HG03457 (cell line): ENCODE measurements around the gene AP4S1.
"Not testable (repeated sequence)": the region's sequence is repeated elsewhere in the genome, so short reads cannot be mapped to it uniquely, and the experiment has no call there.

Experiments
- ATAC-seq: cut with Tn5 transposase; IDR thresholded peaks from one replicate; pipeline ENCODE4 v1.9.1; 2021; ENCODE audit warnings: moderate number of reproducible peaks; ENCODE audit not compliant: unreplicated experiment

AP4S1 gene

DNA sequence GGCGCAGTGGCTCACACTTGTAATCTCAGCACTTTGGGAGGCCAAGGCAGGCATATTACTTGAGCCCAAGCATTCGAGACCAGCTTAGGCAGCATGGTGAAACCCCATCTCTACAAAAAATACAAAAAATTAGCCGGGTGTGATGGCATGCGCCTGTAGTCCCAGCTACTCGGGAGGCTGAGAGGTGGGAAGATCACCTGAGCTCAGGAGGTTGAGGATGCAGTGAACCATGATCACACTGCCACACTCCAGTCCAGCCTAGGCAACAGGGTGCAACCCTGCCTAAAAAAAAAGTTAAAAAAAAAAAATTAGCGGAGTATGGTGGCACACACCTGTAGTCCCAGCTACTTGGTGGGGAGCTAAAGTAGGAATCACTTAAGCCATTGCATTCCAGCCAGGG, 21.4 kb upstream of the AP4S1 start:
- ATAC-seq = not testable (repeated sequence)

DNA sequence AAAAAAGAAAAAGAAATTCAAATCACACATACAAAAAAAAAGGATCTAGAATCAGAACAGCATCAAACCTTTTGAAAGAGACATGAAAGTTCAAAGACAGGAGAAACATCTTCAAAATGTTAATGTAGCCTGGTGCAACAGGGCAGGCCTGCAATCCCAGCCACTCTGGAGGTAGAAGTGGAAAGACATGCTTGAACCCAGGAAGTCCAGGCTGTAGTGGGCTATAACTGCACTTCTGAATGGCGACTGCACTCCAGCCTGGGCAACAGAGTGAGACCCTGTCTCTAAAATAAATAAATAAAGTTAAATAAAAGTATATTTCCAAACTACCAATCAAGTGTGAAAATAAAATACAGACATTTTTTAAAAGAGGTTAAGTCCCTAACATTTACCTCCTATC, 18.7 kb upstream of the AP4S1 start:
- no peak for ATAC-seq

DNA sequence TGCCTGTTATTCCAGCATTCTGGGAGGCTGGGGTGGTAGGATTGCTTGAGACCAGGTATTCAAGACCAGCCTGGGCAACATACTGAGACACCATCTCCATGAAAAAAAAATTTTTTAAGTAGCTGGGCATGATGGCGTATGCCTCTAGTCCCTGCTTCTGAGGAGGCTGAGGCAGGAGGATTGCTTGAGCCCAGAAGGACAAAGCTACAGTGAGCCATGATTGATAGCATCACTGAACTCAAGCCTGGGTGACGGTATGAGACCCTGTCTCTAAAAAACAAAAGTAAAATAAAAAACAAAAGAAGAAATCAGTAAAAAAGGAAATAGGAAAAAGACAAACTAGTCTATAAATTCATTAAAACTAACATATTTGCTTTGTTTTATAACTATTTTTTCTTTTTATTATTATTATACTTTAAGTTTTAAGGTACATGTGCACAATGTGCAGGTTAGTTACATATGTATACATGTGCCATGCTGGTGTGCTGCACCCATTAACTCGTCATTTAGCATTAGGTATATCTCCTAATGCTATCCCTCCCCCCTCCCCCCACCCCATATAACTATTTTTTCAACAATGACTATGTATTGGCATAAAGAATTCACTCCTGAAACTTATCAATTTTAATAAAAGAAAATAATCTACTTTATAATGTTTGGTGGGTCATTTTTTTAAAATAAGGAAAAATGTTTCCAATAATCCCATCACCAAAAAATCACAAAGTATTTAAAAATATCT, 15.4 kb upstream of the AP4S1 start:
- ATAC-seq = no peak

DNA sequence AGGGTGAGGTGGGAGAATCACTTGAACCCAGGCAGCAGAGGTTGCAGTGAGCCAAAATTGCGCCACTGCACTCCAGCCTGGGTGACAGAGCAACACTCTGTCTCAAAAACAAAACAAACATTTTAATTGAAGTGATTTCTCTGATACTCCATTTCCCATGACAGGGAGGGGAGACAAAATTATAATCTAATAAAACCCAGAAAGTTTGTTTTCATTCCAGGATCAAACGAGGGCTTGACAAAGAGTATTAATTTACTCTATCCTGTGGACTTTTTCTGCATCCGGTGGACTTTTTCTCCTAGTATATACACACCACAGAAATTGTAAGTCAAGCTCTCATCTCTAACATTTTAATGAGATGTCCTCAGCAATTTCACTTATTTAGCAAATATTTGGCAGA, 14.5 kb upstream of the AP4S1 start:
- no peak for ATAC-seq

DNA sequence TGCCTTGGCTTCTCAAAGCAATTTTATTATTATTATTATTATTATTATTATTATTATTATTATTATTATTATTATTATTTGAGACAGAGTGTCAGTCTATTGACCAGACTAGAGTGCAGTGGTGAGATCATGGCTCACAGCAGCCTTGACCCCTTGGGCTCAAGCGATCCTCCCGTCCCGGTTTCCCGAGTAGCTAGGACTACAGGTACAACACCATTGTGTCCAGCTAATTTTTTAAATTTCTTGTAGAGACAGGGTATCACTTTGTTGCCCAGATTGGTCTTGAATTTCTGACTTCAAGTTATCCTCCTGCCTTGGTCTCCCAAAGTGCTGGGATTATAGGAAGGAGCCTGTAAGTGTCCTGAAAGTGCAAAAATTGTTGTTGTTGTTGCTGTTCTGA, 11.6 kb upstream of the AP4S1 start:
- no peak for ATAC-seq

DNA sequence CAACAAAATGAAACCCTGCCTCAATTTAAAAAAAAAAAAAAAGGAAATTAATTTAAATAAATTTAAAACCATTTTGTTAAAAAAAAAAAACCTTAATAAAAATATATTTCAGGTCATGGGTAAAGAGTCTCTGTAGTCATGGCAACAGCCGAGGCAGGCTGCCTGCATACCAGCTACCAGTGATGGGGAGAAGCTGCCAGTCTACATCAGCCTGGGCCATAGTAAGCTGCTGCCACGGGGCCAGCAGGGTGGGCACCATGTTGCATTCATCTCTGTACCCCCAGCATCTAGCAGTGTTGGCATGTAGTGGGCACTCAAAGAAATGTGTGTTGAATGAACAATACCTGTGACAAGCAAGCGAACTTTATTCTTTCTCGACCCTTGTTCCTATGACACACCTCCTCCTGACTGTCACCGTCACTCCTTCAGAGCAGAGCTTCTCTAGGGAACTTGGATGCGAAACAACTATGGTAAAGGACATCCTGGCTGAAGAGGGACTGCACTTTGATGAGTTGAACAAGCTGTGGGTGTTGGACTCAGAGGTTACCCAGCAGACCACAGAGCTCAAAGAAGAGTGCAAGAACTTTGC, 7.3 kb upstream of the AP4S1 start:
- ATAC-seq = no peak

DNA sequence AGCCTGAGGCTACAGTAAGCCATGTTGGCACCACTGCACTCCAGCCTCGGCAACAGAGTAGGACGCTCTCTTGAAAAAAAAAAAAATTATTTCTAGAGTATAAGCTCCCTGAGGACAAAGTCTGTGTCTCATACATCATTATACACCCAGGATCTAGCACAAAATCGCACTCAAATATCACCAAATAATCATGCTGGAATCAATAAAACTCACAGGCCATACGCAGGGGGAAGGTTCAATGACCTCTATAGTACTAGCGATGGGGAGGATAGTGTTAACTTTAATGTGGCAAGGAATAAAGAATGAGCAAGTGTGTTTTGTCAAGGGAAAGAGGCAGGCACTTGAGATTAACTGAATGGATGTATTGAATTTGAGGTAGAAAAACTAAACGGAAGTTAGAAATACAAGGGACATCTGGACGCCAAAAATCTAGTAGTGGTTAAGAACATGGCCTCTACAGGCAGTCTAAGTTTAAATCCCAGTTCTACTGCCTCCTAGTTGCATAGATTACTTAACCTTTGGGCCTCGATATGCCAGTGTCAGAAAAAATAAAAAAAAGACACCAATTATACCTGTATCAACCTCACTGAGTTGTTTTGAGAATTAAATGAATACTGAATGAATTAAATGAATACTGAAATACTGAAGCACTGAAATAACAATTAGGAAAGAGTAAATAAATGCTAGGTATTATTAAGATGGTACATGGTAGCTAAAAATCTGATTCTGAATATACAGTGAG, 4.4 kb upstream of the AP4S1 start:
- no peak for ATAC-seq

GRCh38 chr14:31021576-31021949, 3.9 kb upstream of the AP4S1 start:
- no peak for ATAC-seq

GRCh38 chr14:31022386-31022785, 3.1 kb upstream of the AP4S1 start:
- ATAC-seq = no peak

- ATAC-seq = no peak
These were observed 1.4 kb upstream of the AP4S1 start for GRCh38 chr14:31024010-31024480.

GRCh38 chr14:31024577-31025366, 677 bp upstream of the AP4S1 start:
- no peak for ATAC-seq

DNA sequence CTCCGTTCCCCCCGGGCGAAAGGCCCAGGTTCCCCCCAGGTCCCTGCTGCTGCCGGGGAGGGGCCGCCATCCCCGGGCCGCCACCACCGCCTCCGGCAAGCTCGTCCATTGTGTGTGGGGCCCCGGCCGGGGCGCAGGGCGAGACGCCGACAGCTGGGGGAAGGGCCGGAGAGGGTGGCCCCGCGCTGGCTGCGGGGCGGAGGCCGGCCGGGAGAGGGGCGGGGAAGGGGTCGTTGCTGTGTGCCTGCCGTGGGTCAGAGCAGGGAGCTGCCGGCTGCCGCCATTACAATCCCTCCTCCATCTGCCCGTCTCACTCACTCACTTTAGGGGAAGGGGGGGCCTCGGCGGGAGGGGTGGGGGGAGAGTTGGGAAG, 614 bp downstream of the AP4S1 start, which contains the start of gene STRN3:
TSS of gene STRN3 (minus strand) at position 303 of the 373 bp plus-strand sequence. CDS start at position 109, 194 bp downstream.
- peak; percentile 14 for ATAC-seq

DNA sequence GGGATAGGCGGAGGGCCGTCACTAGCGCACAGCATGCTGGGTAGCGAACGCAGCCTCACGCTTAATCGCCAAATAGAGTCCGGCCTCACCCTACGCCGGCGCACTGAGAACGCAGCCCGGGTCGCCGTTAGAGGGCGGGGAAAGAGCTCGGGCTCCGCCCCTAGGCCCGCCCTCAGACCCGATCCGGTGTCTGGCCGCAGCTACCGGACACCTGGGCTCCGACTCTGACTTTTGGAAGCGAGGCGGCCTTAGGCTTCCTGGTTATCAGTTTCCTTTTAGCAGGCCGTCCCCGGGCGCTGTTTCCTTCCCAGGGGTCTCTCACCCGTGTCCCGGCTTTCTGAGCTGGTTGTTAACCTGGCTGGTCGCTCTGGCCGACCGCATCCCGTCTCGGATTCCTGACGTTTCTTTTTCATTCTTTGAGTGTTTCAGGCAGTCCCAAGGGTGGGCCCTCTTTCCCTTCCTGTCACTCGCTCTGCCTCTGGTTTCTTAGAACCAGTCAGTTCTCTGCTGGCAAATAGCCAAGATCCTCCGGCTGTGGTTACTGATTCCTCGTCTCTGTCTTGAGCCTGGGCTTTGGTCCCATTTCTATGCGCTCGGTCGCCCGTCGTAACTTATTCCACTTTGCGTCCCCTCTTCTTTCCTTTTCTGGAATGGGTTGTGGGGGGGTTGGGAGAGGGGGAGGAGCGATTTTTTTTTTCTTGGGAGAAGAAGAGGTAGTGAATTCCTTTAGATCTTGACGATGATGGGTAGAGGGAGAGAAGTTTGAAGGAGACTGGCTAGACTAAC, 1.2 kb downstream of the AP4S1 start:
- ATAC-seq = peak; percentile 85

- ATAC-seq = no peak
These were observed 2.4 kb downstream of the AP4S1 start for GRCh38 chr14:31027847-31028246.

- no peak for ATAC-seq
These were observed 3.8 kb downstream of the AP4S1 start for GRCh38 chr14:31029016-31029970.

- no peak for ATAC-seq
These were observed 5.0 kb downstream of the AP4S1 start for GRCh38 chr14:31030469-31030868.

GRCh38 chr14:31036552-31036951, 11.1 kb downstream of the AP4S1 start:
- no peak for ATAC-seq

DNA sequence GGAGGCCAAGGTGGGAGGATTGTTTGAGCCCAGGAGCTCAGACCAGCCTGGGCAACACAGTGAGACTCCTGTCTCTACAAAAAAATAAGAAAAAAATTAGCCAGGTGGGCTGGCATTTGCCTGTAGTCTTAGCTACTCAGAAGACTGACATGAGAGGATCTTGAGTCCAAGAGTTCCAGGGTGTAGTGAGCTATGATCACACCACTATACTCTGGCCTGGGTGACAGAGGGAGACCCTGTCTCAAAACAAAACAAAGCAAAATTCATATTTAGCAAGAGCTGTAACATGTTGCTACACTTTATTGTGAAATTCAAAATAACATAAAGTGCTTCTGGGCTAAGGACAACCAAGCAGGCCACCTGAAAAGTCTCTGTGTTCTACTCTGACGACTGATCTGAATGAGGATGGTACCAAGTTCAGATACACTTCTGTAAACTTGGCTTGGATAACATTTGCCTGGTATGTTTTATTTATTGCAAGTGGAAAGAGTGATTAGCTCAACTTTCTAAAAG, 12.3 kb downstream of the AP4S1 start:
- no peak for ATAC-seq

DNA sequence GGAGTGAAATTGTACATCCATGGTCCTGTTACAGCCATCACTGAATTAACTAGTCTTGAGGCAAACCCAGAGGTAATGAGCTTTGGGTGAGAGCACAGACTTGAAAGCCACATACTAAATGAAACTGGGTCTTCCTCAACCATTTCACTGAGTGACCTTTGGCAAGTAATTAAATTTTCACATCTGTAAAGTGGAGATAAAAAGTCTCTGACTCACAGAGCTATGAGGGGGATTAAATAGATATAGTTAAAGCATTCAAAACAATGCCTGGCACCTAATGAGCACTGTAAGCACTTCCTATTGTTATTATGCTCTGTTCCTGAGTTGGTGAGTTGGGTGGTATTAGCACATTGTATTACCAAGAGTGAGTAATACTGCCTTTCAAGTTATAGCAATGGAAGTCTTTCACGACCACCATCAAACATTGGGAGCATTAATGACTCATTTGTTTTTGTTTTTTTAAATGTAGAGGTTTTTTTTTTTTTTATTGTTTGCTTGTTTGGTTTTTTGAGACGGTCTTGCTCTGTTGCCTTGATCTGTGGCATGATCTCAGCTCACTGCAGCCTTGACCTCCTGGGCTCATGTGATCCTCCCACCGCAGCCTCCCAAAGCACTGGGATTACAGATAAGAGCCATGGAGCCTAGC, 13.2 kb downstream of the AP4S1 start:
- no peak for ATAC-seq
